Measurements from ENCODE around the gene HOXD3.

Gene HOXD3

GRCh38 chr2:176165370-176166050 is 8.4 kb downstream of the HOXD3 start:
- no peak for DNase-seq

DNA sequence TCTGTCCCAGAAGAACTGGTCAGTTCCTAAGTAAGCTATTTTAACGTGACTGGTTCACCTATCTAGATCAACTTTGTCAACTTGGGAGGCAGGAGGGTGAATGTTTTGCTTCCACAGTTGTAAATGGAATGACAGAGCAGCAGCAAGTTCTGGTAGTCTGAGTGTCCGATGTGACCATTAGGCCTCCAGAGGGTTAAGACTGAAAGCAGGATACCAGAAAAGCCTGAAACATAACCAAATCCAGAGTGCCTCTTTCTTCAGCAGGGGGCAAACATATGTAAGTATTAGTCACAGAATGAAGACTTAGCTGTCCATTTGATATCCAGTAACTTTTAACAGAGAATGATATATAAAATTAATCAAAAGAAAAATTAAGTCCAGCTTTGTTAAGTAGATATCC is 9.2 kb downstream of the HOXD3 start:
- DNase-seq = no peak

DNA sequence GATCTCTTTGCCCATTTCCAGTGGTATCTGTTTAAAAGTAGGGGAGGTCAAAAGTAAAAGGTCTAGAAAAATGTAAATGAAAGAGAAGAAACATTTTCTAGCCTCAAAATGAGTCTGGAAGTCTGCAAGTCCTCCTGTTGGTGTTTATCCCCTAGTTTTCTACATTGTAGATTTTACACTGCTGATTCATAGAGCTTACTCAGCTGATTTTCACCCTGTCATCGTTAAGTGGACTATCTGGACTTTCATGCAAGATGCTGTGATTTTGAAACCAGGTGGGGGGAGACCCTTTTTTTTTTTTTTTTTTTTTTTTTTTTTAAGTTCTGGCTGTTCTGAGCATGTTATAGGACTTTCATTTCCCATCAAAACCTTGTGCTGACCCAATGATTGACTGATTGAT is 10.3 kb downstream of the HOXD3 start:
- no peak for DNase-seq

DNA sequence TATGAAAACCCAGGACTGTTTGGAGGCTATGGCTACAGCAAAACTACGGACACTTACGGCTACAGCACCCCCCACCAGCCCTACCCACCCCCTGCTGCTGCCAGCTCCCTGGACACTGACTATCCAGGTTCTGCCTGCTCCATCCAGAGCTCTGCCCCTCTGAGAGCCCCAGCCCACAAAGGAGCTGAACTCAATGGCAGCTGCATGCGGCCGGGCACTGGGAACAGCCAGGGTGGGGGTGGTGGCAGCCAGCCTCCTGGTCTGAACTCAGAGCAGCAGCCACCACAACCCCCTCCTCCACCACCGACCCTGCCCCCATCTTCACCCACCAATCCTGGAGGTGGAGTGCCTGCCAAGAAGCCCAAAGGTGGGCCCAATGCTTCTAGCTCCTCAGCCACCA is 12.1 kb downstream of the HOXD3 start:
- DNase-seq = no peak

DNA sequence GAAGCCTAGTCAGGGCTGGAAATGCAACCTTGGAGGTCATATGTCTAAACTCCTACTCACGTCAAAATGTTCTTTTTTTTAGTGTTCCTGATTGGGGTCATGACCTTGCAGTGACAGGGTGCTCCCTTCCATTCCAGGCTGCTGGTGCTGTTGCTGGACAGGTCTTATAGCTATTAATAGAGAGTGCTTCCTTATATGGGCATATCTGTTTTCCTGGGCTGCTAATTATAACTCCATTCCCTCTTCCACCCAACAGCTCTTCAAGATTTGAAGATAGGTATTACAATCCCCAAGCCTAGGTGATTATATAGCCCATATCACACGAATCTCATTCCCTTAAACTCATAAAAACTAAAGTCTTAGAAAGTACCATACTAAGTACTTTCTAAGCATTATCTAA is 12.6 kb downstream of the HOXD3 start:
- no peak for DNase-seq

DNA sequence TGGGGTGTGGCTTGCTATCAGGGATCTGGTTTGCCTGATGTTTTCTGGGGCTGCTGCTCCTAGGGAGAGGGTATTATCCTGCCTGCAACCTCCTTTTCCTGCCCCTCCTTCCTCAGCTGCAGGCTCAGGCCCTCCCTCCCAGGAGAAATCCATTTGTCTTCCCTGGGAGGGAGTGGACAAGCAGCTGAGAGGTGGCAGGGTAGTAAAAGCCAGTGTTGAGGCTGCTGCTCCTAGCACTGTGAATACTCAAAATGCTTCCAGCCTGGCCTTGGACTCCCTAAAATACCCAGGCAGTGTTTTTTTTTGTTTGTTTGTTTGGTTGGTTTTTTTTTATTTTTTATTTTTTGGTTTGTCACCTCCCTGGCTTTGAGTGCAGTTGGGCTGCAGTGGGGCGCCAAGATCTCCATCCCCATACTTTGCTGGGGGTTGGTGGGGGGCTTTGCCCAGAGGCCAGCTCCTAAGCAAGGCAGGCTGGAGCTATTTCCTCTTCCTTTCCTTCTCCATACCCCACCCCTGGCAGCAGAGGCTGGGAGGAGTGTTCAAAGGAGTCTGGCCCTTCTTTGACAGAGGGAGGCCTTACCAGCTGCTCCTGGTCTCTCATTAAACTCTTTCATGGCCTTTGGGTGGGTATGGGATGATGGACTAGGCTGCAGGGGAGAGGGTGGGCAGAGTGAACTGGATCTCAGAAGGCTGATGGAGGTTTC is 13.6 kb downstream of the HOXD3 start:
- DNase-seq = no peak

- no peak for DNase-seq
Observed at GRCh38 chr2:176171351-176172006, 14.4 kb downstream of the HOXD3 start.

DNA sequence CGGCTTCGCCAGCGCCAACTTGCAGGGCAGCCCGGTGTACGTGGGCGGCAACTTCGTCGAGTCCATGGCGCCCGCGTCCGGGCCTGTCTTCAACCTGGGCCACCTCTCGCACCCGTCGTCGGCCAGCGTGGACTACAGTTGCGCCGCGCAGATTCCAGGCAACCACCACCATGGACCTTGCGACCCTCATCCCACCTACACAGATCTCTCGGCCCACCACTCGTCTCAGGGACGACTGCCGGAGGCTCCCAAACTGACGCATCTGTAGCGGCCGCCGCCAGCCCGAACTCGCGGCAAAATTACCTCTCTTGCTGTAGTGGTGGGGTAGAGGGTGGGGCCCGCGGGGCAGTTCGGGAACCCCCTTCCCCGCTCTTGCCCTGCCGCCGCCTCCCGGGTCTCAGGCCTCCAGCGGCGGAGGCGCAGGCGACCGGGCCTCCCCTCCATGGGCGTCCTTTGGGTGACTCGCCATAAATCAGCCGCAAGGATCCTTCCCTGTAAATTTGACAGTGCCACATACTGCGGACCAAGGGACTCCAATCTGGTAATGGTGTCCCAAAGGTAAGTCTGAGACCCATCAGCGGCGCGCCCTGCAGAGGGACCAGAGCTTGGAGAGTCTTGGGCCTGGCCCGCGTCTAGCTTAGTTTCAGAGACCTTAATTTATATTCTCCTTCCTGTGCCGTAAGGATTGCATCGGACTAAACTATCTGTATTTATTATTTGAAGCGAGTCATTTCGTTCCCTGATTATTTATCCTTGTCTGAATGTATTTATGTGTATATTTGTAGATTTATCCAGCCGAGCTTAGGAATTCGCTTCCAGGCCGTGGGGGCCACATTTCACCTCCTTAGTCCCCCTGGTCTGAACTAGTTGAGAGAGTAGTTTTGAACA is 15.1 kb downstream of the HOXD3 start:
- DNase-seq = no peak

GRCh38 chr2:176172895-176173566 is 15.9 kb downstream of the HOXD3 start:
- DNase-seq = no peak

DNA sequence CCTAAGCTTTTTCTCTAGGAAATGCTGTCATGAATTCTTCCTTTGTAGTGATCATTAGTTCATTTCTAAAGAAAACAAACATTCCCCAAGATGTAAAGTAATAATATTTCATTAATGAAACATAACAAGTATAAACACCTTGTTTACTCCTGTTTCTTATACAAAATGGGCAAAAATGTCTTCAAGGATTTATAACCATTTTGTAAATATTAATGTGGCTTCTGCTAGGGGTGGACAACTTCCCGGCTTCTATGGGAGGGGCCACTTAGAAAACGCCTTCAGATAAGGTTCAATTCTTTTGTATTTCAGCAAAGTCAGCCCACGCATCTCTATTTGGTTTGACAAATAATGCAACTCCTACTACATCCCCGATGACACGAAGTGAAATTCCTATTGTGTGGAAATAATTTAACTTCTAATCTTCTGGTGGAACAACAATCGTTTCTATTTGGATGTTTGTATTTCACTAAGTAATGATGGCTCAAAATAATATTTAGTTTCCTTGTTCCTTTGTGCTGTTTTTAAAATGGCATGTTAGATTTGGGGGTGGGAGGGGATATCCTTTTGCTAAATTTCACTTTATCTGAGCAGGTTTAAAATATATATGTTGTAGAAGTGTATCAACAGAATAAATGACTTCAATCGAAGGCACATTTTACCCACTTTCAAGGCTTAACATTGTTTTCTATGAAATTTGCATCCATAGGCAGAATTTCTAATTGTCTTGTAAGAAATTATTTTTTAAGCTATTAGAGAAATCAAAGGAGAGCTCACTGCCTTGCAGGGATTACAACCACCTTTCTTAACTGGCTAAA is 16.7 kb downstream of the HOXD3 start:
- DNase-seq = no peak

GRCh38 chr2:176174382-176174823 is 17.3 kb downstream of the HOXD3 start:
- no peak for DNase-seq

- no peak for DNase-seq
Observed at GRCh38 chr2:176174824-176175708, 18.0 kb downstream of the HOXD3 start.

DNA sequence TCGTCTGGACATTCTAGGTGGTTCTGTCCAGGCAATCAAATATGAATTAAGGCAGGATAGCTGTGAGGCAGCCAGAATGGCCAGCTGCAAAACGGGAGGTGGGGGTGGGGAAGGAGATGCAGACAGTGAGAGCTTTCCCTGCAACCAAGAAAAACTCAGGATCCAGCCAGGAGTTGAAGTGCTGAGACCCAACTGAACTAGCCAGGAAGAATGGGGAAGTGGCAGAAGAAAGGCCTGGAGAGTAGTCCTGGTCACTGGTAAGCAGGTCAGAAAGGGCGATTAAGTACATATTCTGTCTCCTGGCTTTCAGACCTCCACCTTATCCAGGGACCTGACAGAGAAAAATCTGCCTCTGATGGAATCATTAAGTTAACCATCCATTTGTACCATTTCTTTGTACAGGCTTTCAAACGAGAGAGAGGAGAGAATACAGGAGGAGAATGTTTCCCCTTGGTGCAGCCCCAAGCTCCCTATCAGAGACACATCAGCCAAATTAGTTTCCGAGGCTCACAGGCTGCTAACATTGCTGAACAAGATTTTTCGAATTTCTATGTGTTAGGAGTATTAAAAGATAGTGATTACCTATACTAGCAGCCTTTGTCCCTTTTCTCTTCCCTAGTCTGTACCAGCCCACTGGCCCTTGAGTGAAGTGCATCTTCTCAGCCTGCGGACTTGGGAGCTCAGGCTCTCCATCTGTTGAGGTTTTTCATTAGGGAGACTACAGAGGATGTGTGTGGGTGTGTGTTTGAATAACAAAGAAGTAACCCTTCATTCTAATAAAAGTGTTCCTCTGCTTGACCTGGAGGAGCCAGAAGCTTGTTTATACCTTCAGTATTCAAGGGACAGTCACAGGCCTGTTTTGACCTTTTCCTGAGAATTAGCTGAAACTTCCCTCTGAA is 18.9 kb downstream of the HOXD3 start:
- DNase-seq = no peak

- no peak for DNase-seq
Observed at GRCh38 chr2:176177580-176178037, 20.5 kb downstream of the HOXD3 start.

- DNase-seq = no peak
Observed at GRCh38 chr2:176178038-176178756, 21.1 kb downstream of the HOXD3 start.

- DNase-seq = no peak
Observed at GRCh38 chr2:176178757-176179295, 21.7 kb downstream of the HOXD3 start.

- DNase-seq = no peak
Observed at GRCh38 chr2:176181551-176181950, 24.4 kb downstream of the HOXD3 start.

- no peak for DNase-seq
Observed at GRCh38 chr2:176182671-176183070, 25.6 kb downstream of the HOXD3 start.

All from CD4-positive, alpha-beta T cell treated with Interleukin-17A for 1 hour (primary cell).